HG03432 (cell line): ENCODE data around the gene TMEM179.
"Not testable (repeated sequence)": the region's sequence is repeated elsewhere in the genome, so short reads cannot be mapped to it uniquely, and the experiment has no call there.

ENCODE experiments used
- ATAC-seq: cut with Tn5 transposase; IDR thresholded peaks from one replicate; pipeline ENCODE4 v1.9.1; 2021; ENCODE audit warnings: mild to moderate bottlenecking, moderate library complexity; ENCODE audit not compliant: unreplicated experiment

Gene TMEM179

GRCh38 chr14:104588066-104588857 lies 16.3 kb downstream of the TMEM179 start:
- ATAC-seq: no peak

DNA sequence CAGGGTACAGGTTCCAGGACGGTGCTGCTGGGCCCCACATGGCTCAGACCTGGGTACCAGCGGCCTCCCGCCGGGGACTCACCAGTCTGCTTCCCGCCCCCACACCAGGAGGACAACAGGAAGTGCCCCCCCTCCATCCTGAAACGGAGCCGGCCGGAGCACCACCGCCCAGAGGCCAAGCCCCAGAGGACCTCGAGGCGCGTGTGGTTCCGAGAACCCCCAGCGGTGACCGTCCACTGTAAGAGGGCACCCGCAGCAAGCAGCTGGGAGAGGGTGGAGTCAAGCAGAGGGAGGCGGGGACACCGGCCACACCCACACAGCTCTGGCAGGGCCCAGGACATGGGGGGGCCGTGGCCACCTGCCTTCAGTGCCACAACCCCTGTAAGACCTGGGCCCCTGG lies 16.9 kb downstream of the TMEM179 start:
- no peak for ATAC-seq

GRCh38 chr14:104586832-104587620 lies 17.5 kb downstream of the TMEM179 start:
- no peak for ATAC-seq

GRCh38 chr14:104585966-104586697 lies 18.4 kb downstream of the TMEM179 start:
- ATAC-seq: no peak

- no peak for ATAC-seq
Observed at GRCh38 chr14:104584557-104584956, 20.0 kb downstream of the TMEM179 start.

DNA sequence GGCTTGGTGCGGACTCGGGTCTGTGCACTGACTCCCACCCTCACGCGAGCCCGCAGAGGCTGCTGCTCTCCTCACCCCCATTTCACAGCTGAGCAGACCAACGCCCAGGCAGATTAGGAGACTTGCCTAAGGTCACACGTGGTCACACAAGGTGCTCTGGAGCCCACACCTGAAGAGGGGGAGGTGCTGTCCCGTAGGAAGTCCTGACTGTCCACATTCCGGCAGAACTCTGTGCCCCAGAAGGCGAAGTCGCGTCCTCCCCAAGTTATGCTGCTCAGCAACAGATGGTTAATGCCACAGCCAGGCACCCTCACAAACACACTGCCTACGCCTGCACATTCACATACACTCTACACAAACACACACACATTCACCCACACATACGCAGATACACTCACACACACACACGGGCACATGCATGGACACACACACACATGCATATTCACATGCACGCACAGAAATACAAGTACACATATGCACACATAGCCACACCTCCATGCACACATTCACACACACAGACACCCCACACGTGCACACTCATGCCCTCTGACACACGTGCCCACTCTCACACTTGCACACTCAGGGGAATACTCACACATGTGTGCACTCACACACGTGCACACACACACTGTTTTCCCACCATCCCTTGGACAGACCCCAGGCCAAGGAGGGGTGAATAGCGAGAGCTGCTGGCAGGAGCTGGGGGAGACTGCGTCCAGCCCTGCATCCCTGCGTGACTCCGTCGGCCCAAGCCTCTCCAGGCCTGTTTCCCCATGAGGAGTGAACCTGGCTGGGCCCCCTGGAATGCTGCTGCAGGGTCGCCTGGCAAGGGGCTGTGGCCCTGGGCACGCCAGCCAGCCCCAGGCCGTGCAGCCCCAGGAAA lies 20.9 kb downstream of the TMEM179 start:
- ATAC-seq: no peak

GRCh38 chr14:104582662-104583061 lies 21.9 kb downstream of the TMEM179 start:
- ATAC-seq: no peak

GRCh38 chr14:104582005-104582404 lies 22.6 kb downstream of the TMEM179 start:
- ATAC-seq: no peak

DNA sequence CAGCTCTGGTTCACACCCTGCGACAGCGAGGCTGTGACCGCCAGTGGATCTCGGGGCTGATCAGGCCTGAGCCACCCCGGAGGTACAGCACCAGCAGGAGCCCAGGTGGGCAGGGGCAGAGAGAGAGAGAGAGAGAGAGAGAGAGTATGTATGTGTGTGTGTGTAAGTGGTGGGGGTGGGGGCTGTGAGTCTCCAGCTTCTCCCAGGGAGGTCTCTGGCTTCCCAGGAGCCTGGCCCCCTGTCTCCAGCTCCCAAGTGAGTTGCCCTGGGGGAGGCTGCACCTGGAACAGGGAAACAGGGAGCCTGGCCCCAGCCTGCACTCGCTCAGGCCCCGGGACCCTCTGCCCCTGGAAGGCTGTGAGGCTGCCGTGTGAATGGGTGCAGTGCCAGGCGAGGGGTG lies 23.1 kb downstream of the TMEM179 start:
- no peak for ATAC-seq

GRCh38 chr14:104580961-104581360 lies 23.6 kb downstream of the TMEM179 start:
- no peak for ATAC-seq

- not testable (repeated sequence) for ATAC-seq
Observed at GRCh38 chr14:104579939-104580338, 24.6 kb downstream of the TMEM179 start.

DNA sequence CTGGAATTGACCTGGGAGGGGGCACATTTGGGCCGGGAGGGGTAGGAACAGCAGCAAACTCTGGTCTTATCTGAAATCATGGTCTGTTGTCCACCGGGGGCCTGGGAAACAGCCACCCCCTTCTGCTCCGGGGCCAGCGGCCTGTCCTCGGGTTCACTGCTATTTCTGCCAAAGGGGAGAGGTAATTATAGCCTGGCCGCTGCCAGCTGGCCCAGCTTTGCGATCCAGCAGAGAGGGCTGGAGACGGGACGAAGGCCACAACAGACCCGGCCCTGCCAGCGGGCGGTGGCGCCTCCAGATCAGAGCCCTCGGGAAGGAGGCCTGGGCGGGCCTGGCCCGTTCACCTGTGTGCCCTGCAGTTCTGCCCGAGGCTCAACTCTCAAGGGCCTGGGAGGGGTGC lies 25.1 kb downstream of the TMEM179 start, which contains the start of gene C14orf180:
C14orf180 (plus strand) TSS at position 258 of the 400 bp plus-strand sequence. CDS start 6,667 bp downstream, outside the sequence.
- no peak for ATAC-seq

- no peak for ATAC-seq
Observed at GRCh38 chr14:104578321-104578720, 26.3 kb downstream of the TMEM179 start.

DNA sequence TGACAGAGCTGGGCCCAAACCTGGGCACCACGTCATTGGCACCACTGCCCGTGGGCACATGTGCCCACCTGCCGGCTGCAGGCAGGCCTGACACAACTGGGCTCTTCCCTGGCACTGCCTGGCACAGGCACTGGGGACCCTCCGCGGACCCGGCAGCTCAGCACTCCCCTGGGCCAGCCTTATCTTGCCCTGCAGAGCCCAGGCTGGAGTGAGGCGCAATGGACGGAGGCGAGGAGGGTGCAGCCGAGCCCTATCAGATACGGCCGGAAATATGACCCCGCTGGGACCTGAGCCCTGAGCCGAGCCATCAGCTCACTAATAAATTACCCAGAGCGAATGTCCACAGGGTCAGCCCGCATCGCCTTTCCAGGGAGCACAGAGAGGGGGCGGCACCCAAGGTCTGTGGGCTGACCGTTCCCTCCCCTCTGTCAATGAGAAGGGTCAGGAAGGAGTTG lies 26.7 kb downstream of the TMEM179 start:
- no peak for ATAC-seq

DNA sequence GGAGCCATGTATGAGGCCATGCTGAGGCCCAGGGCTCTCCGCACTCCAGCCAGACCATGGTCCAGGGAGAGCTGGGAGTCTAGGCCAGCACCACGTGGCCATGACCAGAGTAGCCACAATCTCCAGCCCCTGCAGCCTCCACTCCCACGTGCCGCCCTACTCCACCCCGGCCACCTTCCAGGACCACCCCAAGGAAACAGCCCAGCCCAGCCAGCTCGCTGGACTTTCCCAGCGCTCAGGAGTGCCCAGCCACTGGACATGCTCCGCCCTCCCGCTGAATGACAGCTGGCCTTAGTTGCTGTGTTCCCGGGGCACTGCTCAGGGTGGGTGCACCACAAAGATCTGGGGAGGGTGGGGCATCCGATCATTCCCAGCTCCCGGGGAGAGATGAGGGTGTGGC lies 27.1 kb downstream of the TMEM179 start:
- ATAC-seq: no peak

- no peak for ATAC-seq
Observed at GRCh38 chr14:104576970-104577332, 27.6 kb downstream of the TMEM179 start.

DNA sequence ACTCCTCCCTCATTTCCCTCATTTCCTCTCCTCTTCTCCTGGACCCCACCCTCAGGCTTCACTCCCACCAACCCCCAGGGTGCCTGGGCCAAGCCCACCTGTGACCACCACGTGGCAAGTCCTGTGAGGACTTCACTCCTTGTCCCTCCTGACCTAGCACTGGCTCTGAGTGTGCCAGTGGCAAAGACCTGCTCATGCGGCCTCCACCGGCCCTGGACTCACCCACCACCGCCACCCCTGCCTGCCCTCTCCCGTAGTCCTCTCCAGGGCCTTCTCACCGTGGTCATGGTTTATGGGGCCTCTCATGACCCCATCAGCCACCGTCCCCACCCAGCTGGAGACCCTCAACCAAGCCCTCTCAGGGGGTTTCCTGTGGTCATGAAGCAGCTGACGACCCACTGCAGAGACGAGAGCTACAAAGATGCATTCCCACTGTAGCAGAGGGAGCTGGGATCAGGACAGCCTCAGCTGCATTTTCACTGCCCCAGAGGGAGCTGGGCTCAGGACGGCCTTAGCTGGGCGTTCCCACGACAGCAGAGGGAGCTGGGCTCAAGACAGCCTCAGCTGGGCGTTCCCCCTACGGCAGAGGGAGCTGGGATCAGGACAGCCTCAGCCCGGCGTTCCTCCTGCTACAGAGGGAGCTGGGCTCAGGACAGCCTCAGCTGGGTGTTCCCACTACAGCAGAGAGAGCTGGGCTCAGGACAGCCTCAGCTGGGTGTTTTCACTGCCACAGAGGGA lies 28.2 kb downstream of the TMEM179 start:
- no peak for ATAC-seq

DNA sequence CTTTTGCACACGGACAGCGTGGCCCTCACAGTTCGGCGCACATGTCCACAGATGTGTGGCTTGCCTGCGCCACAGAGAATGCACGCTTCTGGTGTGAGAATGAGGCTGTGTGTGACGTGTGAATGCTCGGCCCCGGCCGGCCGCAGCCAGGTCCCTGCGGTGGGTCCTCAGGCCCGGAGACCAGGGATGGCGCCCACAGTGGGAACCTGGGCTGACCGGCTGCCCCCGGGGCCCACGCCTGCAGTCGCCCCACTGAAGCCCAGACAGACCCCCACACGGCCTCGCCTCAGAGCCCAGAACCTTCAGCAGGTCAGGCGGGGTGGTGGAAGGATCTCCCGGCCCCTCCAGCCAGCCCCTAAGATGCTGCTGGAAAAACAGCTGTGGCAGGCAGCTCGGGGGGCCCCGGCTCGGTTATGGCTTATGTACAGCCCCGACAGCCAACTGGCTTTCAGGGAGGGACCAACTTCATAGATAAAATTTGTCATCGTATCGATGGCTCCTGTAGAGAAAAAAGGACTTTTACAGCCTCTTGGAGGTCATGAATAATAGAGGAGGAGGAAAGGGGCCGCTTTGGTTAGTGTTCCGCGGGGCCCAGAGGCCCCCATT lies 29.5 kb downstream of the TMEM179 start:
- ATAC-seq: no peak

GRCh38 chr14:104574536-104574935 lies 30.0 kb downstream of the TMEM179 start:
- ATAC-seq: no peak
